C4-2B (cell line): Measurements from ENCODE around the gene SEC31B.

Experiments
- H3K27ac ChIP-seq: fragments of 450-650 bp; 2 replicates; pipeline ENCODE4 v1.5.1; 2017
- ZFX ChIP-seq: fragments of 450-650 bp; IDR thresholded peaks from 2 replicates; pipeline ENCODE4 v1.6.1; 2017
- TF ChIP-seq, protein P1 (sequence below): fragments of 450-650 bp; conservative IDR thresholded peaks from 2 replicates; pipeline ENCODE4 v1.5.1; 2017; ENCODE audit warnings: mild to moderate bottlenecking

SEC31B gene

GRCh38 chr10:100562008-100562672, 42.5 kb upstream of the SEC31B start:
- TF ChIP-seq ZFX = no peak
- TF ChIP-seq, protein P1, sequence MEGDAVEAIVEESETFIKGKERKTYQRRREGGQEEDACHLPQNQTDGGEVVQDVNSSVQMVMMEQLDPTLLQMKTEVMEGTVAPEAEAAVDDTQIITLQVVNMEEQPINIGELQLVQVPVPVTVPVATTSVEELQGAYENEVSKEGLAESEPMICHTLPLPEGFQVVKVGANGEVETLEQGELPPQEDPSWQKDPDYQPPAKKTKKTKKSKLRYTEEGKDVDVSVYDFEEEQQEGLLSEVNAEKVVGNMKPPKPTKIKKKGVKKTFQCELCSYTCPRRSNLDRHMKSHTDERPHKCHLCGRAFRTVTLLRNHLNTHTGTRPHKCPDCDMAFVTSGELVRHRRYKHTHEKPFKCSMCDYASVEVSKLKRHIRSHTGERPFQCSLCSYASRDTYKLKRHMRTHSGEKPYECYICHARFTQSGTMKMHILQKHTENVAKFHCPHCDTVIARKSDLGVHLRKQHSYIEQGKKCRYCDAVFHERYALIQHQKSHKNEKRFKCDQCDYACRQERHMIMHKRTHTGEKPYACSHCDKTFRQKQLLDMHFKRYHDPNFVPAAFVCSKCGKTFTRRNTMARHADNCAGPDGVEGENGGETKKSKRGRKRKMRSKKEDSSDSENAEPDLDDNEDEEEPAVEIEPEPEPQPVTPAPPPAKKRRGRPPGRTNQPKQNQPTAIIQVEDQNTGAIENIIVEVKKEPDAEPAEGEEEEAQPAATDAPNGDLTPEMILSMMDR = peak; percentile 93
- H3K27ac ChIP-seq = peak overlapping the region; percentile 5; the same call in 1 of the 2 replicates

DNA sequence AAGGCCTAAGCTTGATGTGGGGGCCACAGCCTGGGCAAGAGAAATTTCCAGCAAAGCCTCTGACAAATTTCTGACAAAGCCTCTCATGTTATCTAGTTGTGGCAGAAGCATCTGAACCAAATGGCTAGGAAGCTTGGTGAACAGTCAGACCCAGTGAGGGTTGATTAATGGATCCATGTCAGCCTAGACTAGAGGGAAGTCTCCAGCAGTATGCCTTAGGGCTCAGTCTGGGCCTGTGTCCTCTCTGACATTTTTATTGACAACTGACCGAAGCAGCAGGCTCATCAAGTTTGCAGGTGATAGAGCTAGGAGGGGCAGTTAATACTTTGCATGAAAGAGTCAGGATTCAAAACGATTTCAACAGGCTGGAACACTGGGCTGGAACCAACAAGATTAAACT, 41.3 kb upstream of the SEC31B start:
- no peak overlapping the region for H3K27ac ChIP-seq
- no peak for TF ChIP-seq ZFX
- TF ChIP-seq, protein P1 = no peak

DNA sequence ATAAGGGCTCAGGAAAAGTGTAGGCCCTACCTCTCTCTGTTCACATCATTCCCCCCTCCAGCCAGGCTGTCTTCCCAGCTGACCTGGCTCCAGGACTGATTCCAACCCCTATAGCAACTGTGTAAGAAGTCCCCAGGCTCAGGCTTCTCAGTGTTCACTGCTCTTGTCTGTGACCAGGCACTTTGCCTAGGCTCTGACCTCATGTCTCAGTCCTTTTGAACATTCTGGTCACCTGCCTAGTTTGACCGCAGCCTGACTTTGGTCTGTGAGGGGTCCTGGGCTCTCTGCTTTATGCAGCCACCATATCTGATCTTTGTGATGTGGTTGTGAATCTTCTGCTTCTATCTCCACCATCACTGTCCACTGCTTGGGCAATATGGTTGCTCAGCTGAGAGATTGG, 40.6 kb upstream of the SEC31B start:
- H3K27ac ChIP-seq = no peak overlapping the region
- TF ChIP-seq ZFX = no peak
- TF ChIP-seq, protein P1 = no peak

DNA sequence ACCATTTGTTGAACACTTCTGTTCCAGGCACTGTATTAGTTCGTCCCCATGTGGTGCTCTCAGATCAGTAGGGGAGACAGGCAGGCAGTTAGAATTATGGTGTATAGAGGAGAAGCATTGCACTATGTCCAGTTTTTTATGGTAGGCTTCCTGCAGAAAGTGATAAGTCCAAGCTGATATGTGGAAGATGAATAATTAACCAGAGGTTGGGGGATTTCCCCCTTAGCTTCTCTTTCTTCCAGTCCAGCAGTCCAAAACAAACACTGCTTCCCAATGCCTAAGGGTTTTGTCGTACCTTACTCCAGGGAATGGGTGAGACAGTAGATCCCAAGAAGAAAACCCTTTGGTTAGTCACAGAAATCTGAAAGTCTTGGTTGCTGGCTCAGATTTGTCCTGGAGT, 35.2 kb upstream of the SEC31B start:
- TF ChIP-seq ZFX = no peak
- TF ChIP-seq, protein P1 = no peak
- H3K27ac ChIP-seq = no peak overlapping the region

GRCh38 chr10:100553929-100554328, 34.3 kb upstream of the SEC31B start:
- no peak for TF ChIP-seq ZFX
- TF ChIP-seq, protein P1 = no peak
- no peak overlapping the region for H3K27ac ChIP-seq

DNA sequence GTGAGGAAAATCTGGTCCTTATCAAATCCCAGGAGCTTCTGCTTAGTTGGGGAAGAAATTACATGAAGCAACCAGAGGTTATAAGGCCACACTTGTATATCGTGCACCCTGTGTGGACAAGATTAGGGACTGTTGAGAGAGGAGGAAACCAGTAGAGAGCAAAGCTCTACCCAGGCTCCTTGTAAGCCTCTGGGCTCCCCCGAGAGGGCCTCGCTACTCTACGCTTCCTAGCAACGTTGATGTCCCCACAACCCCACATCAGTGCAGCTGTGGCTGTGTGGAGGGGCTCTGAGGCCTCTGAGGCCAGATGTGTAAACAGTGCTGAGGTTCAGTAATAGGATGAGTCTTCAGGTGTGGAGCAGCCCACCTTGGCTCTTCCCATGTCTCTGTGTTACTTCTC, 32.1 kb upstream of the SEC31B start:
- TF ChIP-seq, protein P1 = no peak
- TF ChIP-seq ZFX = no peak
- H3K27ac ChIP-seq = no peak overlapping the region

DNA sequence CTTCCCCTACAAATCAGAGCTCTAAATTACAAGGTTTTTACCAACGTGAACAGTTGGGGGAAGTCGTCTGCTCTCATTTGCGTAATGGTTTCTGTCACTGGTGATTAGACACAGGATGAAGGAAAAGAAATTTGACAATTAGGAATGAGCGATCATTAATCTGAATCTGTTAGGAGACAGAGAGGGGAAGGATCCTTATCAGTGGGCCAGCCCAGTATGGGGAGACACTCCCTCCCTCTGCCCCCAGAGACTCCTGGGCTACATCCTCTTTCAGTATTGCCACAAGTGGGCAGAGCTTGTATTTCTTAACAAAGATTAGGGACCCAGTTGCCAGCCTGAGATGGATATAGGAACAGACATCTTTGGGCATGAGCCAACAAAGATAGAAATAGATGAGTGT, 31.5 kb upstream of the SEC31B start:
- no peak overlapping the region for H3K27ac ChIP-seq
- TF ChIP-seq ZFX = no peak
- TF ChIP-seq, protein P1 = no peak
